GM19397 (cell line): ENCODE results near the gene RIBC2.
"Not testable (repeated sequence)": the region's sequence is repeated elsewhere in the genome, so short reads cannot be mapped to it uniquely, and the experiment has no call there.

ENCODE experiments used
- ATAC-seq: cut with Tn5 transposase; IDR thresholded peaks from one replicate; pipeline ENCODE4 v1.9.1; 2021; ENCODE audit warnings: mild to moderate bottlenecking, moderate library complexity; ENCODE audit not compliant: unreplicated experiment

RIBC2 gene

DNA sequence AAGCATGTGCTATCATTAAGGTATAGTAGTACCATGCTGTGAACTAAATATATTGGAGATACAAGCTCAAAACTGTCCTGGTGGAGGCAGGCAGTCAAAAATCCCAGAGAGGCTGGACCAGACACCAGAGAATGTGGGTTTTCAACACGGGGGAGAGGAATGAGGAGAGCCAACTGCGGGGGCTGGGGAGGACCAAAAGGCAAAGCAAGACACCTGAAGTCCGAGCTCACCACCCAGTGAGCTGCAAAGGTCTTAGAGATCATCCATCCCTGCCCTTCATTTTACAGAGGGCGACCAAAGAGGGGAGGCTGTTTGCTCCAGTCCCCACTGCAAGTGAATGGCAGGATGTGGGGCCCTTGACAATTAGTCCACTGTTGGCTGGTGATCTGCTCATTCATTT is 10.0 kb downstream of the RIBC2 start:
- ATAC-seq: no peak

DNA sequence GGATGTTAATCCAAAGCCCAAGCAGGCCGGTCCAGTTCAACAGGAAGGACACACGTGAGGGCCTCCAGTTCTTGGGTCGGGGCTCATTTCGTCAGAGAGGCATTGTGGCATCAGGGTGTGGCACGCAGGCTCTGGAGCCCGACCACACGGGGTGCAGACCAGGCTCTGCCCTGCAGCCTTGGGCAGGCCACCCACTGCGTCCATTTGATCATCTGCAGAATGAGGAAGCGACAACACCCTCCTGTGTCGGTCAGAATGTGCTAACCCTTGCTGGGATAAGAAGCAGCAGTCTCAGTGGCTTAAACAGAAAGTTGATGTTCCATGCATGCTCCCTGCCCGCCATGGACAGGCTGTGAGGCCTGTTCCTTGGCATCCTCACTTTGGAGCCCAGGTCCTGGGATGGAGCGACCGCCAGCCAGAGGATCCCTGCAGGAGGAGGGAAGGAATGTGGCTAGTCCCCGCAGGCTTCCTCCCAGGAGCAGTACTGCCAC is 10.8 kb downstream of the RIBC2 start:
- no peak for ATAC-seq

DNA sequence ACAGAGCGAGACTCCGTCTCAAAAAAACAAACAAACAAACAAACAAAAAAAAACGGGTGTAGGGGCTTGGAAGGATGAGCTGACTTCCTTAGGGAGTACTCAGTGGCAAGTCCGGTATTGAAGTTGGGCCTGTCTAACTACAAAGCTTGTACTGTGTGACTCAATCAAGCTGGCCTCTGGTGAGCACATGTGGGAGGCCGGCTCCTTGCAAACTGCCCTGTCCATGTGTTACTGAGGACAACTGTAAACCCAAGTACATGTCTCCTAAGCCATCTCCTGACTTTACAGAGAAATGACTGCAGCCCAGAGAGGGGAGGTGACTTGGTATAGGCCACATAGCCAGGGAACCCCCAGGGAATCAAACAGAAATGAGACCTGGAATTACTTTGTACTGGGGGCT is 11.6 kb downstream of the RIBC2 start:
- ATAC-seq: no peak

DNA sequence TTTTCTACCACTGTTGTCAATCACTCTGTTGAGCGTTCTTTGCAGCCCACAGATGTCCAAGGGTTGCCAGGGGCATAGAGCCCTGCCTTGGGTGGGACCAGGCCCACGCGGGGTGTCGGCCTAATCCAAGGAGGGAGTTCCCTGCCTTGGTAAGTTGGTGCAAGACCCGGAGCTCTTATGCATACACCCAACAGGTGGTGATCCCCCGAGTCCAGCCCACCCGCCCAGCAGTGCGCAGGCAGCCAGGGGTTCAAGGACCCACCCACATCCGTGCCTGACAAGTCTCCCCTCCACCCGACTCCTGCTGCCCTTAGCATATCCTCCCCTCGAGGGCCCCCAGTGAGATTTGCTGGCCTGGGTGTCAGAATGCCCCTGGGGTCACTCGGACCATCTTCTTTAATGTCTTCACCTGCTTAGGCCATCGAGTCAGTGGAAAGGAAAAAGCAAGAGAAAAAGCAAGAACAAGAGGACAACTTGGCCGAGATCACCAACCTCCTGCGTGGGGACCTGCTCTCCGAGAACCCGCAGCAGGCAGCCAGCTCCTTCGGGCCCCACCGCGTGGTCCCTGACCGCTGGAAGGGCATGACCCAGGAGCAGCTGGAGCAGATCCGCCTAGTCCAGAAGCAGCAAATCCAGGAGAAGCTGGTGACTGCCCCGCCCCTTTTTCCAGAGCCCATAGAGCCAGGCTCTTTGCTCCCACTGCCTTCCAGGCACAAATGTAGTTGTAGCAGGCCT is 12.2 kb downstream of the RIBC2 start:
- no peak for ATAC-seq

DNA sequence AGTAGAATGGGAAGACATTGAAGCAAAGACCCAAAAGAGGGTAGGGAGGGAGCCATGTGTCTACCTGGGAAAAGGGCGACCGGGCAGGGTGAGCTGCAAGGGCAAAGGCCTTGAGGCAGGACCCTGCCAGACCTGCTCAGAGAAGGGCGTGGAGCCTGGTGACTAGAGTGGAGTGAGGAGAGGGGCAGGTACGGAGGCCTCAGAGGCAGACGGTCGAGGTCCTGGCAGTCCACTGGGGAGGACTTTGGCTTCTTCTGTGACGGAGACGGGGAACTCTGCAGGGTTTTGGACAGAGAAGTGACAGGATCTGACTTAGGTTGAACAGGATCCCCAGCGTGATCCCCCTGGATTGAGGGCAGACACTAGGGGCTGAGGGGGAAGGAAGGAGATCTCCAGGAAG is 12.9 kb downstream of the RIBC2 start:
- no peak for ATAC-seq

DNA sequence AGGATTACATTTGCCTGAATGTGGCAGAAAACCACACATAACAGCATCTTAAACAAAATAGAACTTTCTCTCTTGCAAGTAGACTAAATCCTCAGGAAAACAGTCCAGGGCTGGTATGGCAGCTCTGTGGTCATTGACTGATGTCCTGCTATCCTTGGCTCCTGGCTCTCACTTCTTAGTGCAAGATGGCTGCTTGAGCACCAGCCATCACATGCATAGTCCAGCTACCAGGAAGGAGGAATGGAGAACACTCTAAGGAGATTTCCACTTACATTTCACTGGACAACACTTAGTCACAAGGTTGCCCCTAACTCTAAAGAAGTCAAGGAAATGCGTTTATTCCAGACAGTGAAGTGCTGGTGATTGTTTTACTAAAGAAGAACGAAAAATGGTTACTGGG is 13.6 kb downstream of the RIBC2 start:
- ATAC-seq: no peak

DNA sequence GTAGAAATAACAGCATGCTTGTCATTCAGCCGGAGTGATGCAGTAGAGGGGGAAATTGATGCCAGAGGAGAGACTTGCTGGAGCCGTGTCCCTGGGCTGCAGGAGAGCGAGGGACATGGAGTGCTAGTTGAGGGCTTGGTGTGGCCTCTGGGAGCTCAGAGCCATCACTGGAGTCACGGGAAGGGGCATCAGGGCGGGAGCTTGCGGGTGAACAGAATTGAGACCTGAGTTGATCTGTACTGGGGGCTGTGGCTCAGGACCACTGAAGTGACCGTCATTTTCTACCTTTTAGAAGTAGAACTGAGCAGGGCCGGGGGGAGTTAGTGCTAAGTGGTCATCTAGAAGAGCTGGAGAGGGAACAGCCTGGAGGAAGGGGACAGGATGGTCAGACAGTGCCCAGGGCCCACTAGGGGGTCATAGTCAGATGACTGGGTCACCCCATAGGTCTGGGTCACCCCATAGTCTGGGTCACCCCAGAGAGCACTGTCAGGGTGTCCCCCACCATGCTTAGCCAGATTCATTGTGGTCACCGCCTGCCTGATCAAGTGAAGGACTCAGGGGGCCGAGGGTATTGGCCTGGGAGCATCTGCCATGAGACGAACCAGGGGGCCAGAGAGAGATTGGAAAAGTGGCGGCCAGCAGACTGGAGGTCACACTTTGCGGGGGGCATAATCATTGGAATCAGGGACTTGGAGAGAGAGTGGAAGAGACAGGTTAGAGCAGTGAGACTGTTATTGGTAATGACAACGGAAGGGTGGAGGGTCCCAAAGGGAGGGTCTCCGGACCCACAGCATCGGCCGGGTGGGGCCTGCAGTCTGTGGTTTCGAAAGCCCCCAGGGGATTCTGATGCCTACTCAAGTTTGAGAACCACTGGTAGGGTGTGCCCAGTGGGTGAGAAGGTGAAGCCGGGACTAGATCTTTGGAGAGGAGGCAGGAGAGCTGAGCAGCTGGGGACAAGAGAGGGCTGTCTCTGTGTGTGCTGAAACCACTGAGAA is 15.2 kb downstream of the RIBC2 start:
- ATAC-seq: no peak

DNA sequence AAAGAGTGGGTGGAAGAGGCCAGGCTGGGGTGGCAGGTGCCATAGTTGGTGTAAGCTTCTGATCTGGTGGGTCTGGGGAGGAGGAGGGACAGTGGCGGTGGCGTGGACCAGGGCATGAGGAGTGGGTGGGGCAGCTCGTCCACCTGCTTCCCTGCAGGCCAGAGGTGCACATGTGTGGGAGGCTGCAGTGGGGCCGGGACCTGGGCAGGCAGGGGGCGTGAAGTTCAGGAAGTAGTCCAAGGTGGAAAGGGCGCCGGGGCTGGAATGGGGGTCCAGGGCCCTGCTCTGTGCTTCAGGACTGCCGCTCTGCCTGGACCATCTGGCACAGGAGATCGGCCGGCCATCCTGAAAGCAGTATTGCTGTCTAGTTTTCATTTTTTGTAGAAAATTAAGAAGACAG is 15.9 kb downstream of the RIBC2 start:
- ATAC-seq: no peak

DNA sequence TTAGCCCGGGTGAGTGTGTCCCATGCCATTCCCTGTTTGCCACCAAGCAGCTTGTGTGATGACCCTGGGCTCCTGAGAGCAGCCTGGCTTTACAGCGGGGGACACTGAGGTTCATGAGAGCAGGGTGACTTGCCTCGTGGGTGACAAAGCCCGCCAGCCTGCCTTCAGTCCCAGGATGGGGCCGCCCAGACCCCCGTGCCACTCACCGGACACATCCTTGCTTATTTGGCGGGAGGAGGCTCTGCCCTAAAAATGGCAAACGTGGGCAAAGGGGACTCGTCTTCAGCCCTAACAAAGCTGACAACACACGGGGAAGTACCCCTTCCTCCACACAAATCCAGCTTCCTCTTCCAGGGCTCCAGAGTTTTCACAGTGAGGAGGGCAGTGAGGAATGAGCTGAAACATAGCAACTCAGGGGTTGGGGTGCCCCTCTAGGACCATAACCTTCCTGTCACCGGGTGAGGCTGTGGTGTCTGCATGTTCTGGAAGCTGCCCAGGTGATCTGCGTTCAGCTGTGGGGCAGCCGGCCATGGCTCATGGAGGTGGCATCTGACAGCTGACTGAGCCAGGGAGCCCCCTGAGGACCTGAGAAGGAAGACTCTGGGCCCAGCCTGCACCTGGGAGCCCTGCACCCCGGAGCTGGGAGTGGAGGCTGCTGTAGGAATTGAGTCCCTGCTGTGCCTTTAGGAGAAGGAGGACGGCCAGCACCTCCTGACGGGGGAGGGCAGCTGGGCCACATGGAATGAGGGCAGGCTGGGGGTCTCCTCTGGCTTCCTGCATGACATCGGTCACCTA is 16.7 kb downstream of the RIBC2 start:
- ATAC-seq: no peak

DNA sequence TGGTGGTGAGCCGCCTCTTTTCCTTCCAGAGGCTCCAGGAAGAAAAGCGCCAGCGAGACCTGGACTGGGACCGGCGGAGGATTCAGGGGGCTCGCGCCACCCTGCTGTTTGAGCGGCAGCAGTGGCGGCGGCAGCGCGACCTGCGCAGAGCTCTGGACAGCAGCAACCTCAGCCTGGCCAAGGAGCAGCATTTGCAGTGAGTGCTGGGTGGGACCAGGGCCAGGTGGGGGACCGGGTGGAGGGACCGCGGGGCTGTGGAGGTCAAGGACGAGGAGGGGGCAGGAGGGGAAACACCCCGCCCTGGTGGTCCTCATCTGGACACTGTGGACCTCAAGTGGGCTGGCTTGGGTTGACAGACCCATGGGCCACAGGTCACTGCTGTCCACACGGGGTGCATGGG is 17.4 kb downstream of the RIBC2 start:
- ATAC-seq: no peak

DNA sequence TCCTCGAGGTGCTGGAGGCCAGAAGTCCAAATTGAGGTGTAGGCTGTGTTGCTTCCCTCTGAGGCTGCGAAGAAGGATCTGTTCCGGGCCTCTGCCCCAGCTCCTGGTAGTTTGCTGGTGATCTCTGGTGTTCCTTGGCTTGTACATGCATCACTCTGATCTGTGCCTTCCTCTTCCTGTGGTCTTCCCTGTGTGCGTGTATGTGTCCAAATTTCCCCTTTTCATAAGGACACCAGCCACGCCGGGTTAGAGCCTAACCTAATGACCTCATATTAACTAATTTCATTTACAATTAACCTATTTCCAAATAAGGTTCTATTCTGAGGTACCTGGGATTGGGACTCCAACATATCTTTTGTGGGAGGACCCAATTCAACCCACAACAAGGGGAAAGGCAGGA is 21.5 kb downstream of the RIBC2 start:
- no peak for ATAC-seq

DNA sequence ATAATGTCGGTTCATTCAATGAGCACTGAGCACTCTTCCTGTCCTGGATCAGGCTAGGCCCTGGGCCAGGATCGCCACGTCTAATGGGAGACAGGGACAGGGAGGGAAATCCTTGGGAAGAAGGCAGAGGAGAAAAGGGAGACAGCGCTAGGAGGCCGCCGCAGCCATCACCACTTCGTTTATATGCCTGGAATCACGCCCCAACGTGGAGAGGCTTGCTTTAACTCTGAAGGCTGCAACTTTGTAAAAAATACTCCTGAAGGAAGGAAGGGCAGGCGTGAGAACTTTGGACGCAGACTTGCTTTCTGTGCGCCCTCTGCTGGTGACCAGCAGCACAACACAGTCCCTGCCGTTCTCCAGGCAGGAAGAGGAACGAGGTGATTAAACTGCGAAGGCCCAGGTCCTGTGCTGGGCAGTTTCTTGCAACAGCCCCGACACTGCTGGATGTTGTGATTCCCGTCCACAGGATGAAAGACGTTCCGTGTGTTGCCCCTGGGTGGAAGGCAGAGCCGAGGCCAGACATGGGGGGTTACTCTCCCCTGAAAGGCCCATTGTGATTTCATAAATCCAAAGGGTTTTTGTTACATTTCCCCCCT is 22.1 kb downstream of the RIBC2 start:
- ATAC-seq: no peak

DNA sequence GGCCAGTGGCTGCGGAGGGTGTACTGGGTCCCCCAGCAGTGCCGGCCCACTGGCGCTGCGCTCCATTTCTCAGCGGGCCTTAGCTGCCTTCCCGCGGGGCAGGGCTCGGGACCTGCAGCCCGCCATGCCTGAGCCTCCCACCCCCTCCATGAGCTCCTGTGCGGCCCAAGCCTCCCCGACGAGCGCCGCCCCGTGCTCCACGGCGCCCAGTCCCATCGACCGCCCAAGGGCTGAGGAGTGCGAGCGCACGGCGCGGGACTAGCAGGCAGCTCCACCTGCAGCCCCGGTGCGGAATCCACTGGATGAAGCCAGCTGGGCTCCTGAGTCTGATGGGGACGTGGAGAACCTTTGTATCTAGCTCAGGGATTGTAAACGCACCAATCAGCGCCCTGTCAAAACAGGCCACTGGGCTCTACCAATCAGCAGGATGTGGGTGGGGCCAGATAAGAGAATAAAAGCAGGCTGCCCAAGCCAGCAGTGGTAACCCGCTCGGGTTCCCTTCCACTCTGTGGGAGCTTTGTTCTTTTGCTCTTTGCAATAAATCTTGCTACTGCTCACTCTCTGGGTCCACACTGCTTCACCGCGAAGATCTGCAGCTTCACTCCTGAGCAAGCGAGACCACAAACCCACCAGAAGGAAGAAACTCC is 23.5 kb downstream of the RIBC2 start:
- not testable (repeated sequence) for ATAC-seq

DNA sequence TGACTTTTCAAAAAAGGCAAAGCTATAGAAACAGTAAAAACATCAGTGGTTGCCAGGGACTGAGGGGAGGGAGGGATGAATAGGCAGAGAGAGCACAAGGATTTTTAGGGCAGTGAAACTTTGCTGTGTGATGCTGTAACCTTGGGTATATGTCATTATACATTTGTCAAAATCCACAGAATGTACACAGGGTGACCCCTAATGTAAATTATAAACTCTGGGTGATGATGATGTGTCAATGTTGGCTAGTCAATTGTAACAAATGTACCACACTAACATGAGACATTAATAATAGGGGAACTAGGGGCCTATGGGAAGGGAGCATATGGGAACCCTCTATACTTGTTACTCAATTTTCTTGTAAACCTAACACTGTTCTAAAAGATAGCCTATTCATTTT is 24.8 kb downstream of the RIBC2 start:
- no peak for ATAC-seq

DNA sequence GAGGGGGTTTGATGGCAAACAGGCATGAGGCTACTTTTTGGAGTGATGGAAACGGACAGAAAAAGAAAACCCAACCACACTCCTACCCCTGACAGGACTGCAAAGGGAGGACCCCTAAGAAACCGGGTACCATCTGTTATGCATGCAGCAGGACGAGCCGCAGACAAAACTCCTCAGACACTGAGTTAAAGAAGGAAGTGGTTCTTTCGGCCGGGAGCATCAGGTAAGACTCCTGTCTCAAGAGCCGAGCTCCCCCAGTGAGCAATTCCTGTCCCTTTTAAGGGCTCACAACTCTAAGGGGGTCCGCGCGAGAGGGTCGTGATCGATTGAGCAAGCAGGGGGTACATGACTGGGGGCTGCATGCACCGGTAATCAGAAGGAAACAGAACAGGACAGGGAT is 27.2 kb downstream of the RIBC2 start:
- not testable (repeated sequence) for ATAC-seq

DNA sequence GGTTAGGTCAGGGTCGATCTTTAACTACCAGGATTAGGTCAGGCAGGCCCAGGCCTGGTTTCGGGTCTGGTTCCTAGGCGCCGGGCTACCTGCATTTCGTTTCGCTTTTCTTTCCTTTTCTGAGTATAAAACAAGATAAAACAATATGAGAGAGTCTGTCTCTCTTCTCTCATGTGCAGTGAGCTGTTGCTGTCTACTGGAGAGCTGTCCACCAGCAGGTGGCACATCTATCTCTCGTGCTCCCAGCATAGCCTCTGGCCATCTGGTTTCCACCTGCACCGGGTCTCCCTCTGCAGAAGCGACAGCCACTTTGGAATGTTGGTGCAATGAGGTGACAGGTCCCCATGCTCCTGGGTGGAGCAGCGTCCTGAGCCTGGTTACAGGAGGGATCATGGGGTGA is 27.6 kb downstream of the RIBC2 start:
- ATAC-seq: no peak

DNA sequence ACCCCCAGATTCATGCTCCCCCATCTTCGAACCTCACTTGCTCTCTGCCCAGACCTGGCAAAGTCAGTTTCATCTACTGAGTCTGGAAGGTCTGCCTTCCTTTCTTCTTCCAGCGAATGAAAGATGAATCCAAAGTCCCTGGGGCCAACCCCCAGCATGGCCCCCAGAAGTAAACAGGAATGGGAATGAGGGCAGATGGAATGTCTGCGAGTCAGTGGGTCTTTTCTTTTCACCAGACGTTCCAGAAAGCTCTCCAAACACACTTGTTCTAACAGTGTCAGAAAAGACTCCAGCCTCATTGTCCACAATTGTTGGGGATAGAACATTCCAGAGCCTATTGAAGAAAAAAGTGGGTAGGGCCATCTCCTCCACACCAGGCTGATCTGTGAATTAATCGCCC is 28.6 kb downstream of the RIBC2 start:
- ATAC-seq: no peak

DNA sequence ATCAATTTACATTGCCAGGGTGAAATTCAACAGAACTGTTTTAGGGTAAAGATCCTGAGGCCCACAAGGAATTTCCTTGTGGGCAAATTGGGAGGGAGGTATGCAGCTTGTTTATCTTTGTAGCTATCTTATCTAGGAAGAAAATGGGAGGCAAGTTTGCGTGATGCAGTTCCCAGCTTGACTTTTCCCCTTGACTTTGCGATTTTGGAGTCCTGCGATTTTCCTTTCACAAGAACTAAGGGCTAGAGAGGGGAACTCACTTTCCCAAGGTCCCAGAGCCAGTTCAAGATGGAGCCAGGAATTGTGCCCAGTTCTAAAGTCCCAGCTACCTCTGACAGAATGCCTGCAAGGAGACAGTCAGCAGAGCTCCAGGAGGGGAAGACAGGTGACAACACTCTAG is 30.7 kb downstream of the RIBC2 start:
- ATAC-seq: no peak

DNA sequence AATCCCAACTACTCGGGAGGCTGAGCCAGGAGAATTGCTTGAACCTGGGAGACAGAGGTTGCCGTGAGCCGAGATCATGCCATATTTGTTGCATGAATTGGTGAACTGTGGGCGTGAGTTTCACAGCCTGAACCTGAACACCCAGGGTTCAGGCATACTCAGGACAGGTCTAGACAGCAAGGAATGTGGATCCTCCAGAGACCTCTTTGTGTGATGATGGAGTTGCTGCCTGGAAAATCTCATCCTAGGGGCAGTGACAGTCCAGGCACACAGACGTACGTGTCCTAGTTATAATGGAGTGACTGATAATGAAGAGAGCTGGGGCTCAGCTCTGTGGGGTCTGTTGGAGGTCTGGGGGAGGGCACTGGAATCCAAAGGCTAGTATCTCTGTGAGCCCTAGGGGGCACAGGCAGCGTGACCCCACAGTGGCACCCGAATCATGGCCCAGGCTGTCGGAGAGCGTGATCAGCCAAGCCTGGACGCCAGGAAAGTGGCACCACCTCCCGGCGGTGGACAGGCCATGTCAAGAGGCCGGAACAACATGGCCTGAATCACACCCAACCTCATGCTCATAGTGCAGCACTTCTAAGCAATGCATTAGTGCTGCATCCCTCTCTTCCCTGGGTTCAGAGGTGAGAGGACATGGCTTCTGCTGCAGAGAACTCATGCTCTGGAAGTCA is 31.7 kb downstream of the RIBC2 start:
- ATAC-seq: no peak

DNA sequence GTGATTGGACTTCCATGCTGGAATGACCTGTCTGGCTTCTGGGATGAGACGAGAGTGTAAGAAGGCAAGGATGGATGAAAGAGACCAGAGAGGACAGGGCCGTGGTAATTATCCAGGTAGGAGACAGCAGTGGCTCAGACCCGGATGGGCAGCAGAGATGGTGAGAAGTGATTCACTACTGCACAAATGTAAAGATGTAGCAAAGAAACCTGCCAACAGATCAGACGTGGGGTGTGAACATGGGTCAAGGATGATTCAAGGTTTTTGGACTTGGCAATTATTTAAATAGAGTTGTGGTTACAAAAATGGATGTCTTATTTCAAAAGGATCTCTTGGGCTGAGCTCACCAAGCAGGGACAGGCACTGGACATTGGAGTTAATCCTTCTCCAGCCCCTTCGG is 32.7 kb downstream of the RIBC2 start:
- ATAC-seq: no peak
